ENCODE measurements around the gene POU4F1.

Gene POU4F1

DNA sequence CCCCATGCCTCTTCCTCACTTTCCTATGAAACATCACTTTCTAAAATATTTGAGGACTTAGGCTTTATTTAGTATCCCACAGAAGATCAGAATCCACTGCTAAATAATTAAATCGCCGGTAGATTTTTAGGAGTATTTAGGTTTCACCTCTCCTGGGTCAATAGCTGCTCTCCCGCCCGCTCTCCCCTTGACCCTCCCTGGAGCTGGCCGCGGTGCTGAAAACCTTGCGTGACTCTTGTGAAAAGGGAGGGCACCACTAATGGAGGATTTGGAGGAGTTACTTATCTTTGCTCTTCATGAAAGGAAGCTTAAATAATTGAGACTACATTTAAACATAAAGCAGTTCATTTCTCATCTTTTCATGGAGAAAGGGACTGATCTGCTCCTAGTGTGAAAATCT is 14.1 kb downstream of the POU4F1 start:
- no peak for DNase-seq

DNA sequence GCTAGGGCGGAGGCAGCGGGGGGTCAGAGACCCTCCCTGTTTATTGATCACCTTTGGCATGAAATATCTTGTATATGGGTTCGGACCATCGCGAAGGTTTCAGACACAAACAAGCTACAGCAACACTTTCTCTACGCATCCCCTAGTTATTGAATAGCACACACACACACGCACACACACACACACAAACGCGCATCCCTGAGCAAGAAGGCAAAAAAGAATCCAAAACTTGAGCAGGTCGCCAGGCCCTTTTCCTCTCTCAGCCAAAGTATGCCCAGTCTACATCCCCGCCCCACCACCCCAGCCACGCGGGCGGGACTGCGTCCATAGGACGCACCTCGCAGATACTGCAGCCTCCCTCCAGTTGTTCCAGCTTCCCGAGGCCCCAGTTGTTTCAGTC is 16.0 kb downstream of the POU4F1 start:
- no peak for DNase-seq

DNA sequence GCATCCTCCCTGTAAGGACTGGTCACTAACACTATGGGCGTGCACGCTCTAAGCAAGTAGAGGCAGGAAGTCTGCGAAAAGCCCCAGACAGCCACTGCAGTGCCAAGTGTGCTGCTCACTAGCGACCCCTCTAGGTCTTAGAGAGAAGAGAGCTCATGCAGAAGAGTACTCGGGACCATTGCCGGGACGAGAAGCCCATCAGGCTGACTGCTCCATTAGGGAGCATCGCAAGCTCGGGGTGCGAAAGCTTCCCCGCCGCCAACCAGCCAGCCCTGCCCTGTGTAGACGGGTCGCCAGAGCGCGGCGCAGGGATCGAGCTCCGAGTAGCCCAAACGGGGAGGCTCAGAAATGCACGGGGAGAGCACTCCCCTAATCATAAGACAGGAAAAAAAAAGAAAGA is 16.6 kb downstream of the POU4F1 start:
- DNase-seq: no peak

DNA sequence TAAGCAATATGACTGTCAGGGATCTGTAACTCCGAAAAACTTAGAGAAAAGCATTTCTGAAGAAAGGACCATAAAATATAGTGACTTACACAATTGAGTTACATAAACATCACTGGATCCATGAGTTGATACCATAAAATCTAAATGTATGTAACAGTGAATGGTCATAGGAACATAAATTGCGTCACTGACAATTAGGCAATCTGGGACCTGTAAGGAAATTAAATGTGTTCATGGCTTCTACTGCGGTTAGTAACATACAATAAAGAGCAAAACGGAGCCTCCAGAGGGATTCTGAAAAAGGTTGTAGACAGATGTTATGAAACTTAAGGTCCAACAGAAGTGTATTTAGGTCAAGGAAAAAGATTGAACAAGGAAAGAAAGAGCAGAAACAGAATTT is 27.1 kb downstream of the POU4F1 start:
- DNase-seq: no peak

DNA sequence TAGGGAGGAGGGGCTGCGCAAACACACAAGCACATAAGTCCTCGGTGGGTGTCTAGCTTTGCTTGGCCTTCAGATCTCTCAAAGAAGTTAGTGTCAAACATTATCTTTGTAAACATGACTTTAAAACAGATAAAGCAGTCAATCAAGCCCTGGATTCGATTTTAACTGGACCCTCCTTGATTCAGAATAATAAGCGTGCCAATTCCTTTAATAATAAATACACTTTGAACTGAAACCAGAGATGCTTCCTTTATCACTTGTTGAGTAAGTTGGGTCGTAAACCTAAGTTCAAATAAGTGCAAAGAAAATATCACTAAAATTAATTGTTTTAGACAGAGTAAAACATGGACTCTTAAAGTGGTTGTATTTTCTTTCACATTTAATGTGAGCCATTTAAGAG is 30.9 kb downstream of the POU4F1 start:
- no peak for DNase-seq

DNA sequence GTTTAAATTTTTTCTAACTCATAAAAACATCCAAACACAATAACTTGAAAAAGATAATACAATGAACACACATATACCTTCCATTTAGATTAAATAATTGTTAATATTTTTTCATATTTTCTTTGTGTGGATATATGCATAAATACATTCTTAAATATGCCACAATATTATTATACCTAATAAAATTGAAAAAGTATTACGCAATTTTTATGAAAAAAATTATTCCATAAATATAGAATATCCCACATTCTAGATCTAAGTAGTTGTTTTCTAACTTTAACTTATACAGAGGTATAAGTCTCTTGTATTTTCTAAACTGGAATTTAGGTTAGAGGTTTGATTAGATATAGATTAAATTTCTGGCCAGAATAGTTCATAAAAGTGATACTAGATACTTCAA is 34.3 kb downstream of the POU4F1 start:
- no peak for DNase-seq

DNA sequence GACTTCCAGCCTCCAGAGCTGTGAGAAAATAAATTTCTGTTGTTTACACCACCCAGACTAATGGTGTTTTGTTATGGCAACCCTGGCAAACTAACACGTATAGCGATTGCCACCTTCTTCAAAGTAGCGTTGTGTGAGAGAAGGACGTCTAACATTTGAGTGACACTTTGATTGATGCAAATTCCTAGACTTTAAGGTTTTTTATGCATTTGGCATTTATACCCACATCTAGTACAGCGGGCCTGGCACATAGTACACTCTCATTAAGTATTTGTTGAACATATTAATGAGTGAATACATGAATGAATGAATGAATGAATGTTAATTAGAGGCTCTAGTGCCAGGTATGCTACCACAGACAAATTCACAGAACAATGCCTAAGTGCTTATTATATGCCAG is 36.7 kb downstream of the POU4F1 start:
- DNase-seq: no peak

DNA sequence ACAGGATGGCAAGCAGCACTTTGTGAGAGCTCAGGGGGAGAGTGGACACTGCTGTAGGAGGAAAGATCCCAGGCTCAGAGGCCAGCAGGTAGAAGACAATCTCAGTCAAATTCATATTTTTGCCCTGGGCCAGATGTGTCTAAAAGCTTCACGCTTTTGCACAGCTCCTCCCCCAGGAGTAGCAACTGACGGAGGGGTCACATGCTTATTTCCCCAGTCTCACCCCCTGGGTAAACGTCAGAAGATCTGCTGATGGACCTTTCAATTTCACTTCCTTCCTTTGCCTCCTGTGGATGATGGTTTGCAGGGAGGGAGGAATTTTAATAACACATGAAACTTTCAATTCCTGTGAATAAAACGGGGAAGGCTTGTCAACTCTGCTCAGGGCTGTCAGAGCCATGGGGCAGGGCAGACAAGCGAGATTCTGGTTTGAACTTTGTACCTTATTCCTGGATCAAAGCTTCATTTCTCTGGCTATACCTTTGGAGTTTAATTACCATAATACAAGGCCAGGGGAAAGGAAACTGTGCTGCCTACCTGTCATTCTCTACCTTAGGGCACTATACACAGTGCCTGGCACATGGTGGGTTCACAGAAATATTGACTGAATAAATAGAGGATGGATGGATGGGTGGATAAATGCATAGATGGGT is 41.0 kb downstream of the POU4F1 start:
- DNase-seq: no peak

Measured in CD4-positive, alpha-beta T cell treated with Interleukin-17A for 4 hours (primary cell).